Panc1 (cell line): ENCODE measurements around the gene AOC3. TPM values are rescaled to one million over a fixed set of nuclear protein-coding genes. Genes with fewer than 3 reads are reported as not detected.

Source experiments
- ATAC-seq: fragments of 200-7000 bp; cut with Tn5 transposase; 2 replicates; pipeline ENCODE4 v1.9.1; 2020; ENCODE audit warnings: mild to moderate bottlenecking, moderate library complexity
- BruUV-seq: library from RNA; stranded (reverse); fragments of 400-500 nt; replicated peaks from 2 replicates; lab custom pipeline; 2021; lab: Mats Ljungman, UMichigan
- CTCF ChIA-PET: fragments of 300-600 bp; sonication (Branson Sonifier 250); formaldehyde crosslinking; loops from one replicate; lab custom pipeline; 2022; ENCODE audit warnings: antibody characterized with exemption; lab: Charles Lee
- POLR2A ChIA-PET: fragments of 300-600 bp; sonication (Branson Sonifier 250); formaldehyde crosslinking; loops from one replicate; lab custom pipeline; 2022; ENCODE audit warnings: antibody characterized with exemption; lab: Charles Lee
- DNase-seq: peaks from one replicate; pipeline ENCODE4 v3.0.0-alpha.2; 2010; ENCODE audit warnings: low read depth, low spot score
- H3K27ac ChIP-seq: 2 replicates; pipeline ENCODE4 v1.5.1; 2011; ENCODE audit warnings: mild to moderate bottlenecking, low read length, inconsistent platforms
- H3K27me3 ChIP-seq: fragments of 200-500 bp; sonication (Bioruptor generic); 2 replicates; pipeline ENCODE4 v1.6.0; 2014; ENCODE audit warnings: low read length, inconsistent platforms; ENCODE audit not compliant: control insufficient read depth, insufficient read depth
- H3K36me3 ChIP-seq: fragments of 200-500 bp; sonication (Bioruptor generic); 2 replicates; pipeline ENCODE4 v1.5.1; 2014; ENCODE audit warnings: inconsistent platforms, mild to moderate bottlenecking, low read length, moderate library complexity; ENCODE audit not compliant: control insufficient read depth, insufficient read depth
- H3K4me1 ChIP-seq: 2 replicates; pipeline ENCODE4 v1.5.1; 2011; ENCODE audit warnings: inconsistent platforms, mild to moderate bottlenecking, low read length, moderate library complexity; ENCODE audit not compliant: control insufficient read depth, insufficient read depth
- H3K4me3 ChIP-seq, 2 experiments: 2 replicates each; pipeline ENCODE4 v1.5.1; 2011 to 2012; ENCODE audit warnings: low read depth in 2 of 2, low read length in 2 of 2, mild to moderate bottlenecking in 2 of 2, inconsistent platforms in 1 of 2, moderate library complexity in 1 of 2
- H3K9me3 ChIP-seq: fragments of 200-500 bp; sonication (Bioruptor generic); 2 replicates; pipeline ENCODE4 v1.5.1; 2014; ENCODE audit warnings: low read depth, mild to moderate bottlenecking, inconsistent platforms, low read length, moderate library complexity; ENCODE audit not compliant: control insufficient read depth, insufficient read depth
- CTCF ChIP-seq: fragments of 450-650 bp; IDR thresholded peaks from 2 replicates; pipeline ENCODE4 v1.5.1; 2017; ENCODE audit warnings: mild to moderate bottlenecking
- POLR2AphosphoS5 ChIP-seq: IDR thresholded peaks from 2 replicates; pipeline ENCODE4 v1.6.1; 2012; ENCODE audit warnings: mild to moderate bottlenecking, low read depth, low read length, moderate library complexity
- REST ChIP-seq, 2 experiments: IDR thresholded peaks; 2 replicates each; pipeline ENCODE4 v1.6.1; 2011 to 2012; ENCODE audit warnings: low read depth in 2 of 2, control low read depth in 1 of 2, low read length in 1 of 2, mild to moderate bottlenecking in 1 of 2, moderate library complexity in 1 of 2; ENCODE audit not compliant: insufficient read depth in 1 of 2
- SIN3A ChIP-seq: IDR thresholded peaks from 2 replicates; pipeline ENCODE4 v1.6.1; 2012; ENCODE audit warnings: low read depth, mild to moderate bottlenecking, low read length, moderate library complexity, borderline replicate concordance; ENCODE audit not compliant: insufficient read depth
- TCF7L2 ChIP-seq: IDR thresholded peaks from 2 replicates; pipeline ENCODE4 v1.6.1; 2011; ENCODE audit warnings: mild to moderate bottlenecking, low read depth, low read length, inconsistent platforms
- in situ Hi-C: cut with HindIII; loops from 2 replicates; pipeline ENCODE4 v1.10.0; 2016; ENCODE audit warnings: low sequenced_read_pairs, low pct_unique_long_range_greater_than_20kb
- intact Hi-C: fragments of 100-400 bp; cut with micrococcal nuclease; formaldehyde crosslinking; loops from one replicate; pipeline ENCODE4 v1.10.0; 2022; ENCODE audit not compliant: unreplicated experiment
- total RNA-seq: library from RNA; stranded (reverse); gene quantifications from one replicate; pipeline ENCODE4 v1.2.1, GENCODE V29; 2021; ENCODE audit not compliant: unreplicated experiment

AOC3 gene
- total RNA-seq, 1 experiment from 2014 or later: 0.21 TPM

- H3K4me3 ChIP-seq: no peak overlapping the region
- no TSS peak for BruUV-seq
- no peaks in the 10 kb centered on the region for H3K9me3 ChIP-seq
- CTCF ChIA-PET: interaction anchor here (0.6 to 0.7 kb wide), 2 partner anchors 16 to 121 kb away, joined by 3 to 12 read pairs; no protein-coding TSS in a partner anchor
- DNase-seq (no peak), ATAC-seq (no peak)
- in situ Hi-C loops: no loop called here
- peaks cover 7% of the 10 kb centered on the region for H3K36me3 ChIP-seq
- intact Hi-C loops: no loop called here
- H3K27ac ChIP-seq: no peak overlapping the region
- TF ChIP-seq POLR2AphosphoS5: no peak
- TF ChIP-seq CTCF: no peak
- TF ChIP-seq TCF7L2: no peak
- TF ChIP-seq SIN3A: no peak
- TF ChIP-seq REST (IDR thresholded peaks at IDR 0.05; ENCODE audit: insufficient read depth in 1 of 2, low read depth in 2 of 2, low read length in 1 of 2): no peak
- no peaks in the 10 kb centered on the region for H3K27me3 ChIP-seq
- H3K4me1 ChIP-seq: peaks cover 4% of the 10 kb centered on the region
- POLR2A ChIA-PET: interaction anchor here (0.5 kb wide), 1 partner anchor 12 kb away, joined by 7 read pairs; no protein-coding TSS in a partner anchor
These were observed 33.1 kb upstream of the AOC3 start for GRCh38 chr17:42817866-42818265.

- no TSS peak for BruUV-seq
- no peaks in the 10 kb centered on the region for H3K27me3 ChIP-seq
- peaks cover 7% of the 10 kb centered on the region for H3K4me1 ChIP-seq
- no peak overlapping the region for H3K27ac ChIP-seq
- in situ Hi-C loops: no loop called here
- no peak for TF ChIP-seq POLR2AphosphoS5
- TF ChIP-seq TCF7L2: no peak
- TF ChIP-seq CTCF: no peak
- no peak for TF ChIP-seq REST (IDR thresholded peaks at IDR 0.05; ENCODE audit: insufficient read depth in 1 of 2, low read depth in 2 of 2, low read length in 1 of 2)
- TF ChIP-seq SIN3A: no peak
- CTCF ChIA-PET: interaction anchor here (0.6 to 0.7 kb wide), 2 partner anchors 16 to 121 kb away, joined by 3 to 12 read pairs; no protein-coding TSS in a partner anchor
- POLR2A ChIA-PET: interaction anchor here (0.5 kb wide), 1 partner anchor 11 kb away, joined by 7 read pairs; no protein-coding TSS in a partner anchor
- ATAC-seq (no peak), DNase-seq (no peak)
- intact Hi-C loops: no loop called here
- H3K9me3 ChIP-seq: no peaks in the 10 kb centered on the region
- H3K36me3 ChIP-seq: peaks cover 7% of the 10 kb centered on the region
- H3K4me3 ChIP-seq: no peak overlapping the region
These were observed 32.6 kb upstream of the AOC3 start for GRCh38 chr17:42818379-42818778.
